Measurements from ENCODE around the gene NECAB3.
"Not testable (repeated sequence)": the region's sequence is repeated elsewhere in the genome, so short reads cannot be mapped to it uniquely, and the experiment has no call there.

Gene NECAB3, protein sequence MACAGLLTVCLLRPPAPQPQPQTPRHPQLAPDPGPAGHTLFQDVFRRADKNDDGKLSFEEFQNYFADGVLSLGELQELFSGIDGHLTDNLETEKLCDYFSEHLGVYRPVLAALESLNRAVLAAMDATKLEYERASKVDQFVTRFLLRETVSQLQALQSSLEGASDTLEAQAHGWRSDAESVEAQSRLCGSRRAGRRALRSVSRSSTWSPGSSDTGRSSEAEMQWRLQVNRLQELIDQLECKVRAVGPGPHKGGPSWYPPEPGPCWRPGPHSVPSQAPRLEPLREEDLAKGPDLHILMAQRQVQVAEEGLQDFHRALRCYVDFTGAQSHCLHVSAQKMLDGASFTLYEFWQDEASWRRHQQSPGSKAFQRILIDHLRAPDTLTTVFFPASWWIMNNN

DNA sequence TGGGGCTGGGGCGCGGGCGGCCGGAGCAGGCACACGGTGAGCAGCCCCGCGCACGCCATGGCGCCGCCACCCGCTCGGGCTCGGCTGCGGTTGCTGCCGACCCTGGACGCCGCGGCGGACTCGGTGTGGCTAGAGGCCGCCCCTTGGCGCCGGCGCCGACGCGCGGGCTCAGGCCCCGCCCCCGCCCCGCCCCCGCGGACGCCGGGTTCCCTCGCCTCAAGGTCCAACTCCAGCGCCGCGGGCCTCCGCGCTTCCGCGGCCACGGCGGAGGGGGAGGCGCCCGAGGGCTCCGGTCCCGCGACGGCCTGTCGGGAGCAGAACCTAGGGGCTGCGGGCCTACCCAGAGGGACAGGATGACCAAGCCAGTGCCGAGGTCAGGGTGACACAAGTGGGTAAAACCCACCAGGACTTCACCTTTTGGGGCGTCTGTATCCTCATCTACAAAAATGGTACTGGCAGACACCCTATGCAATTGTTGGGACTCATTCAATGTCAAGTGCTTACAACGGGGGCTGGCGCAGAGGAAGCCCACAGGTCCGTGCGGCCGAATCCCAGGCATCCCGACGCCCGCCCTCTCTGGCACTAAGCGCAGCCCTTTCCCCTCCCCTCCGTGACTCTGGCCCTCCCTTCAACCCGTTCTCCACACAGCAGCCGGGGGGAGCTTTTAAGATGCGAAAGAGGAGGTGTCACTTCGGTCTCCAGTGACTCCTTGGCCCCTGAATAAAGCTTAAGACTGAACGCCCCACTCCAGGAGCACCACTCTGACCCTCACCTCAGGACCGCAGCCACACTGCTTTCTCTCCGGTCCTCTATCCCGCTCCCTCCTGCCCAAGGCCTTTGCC is at the start of gene NECAB3:
NECAB3 (minus strand) TSS at position 135 of the 842 bp plus-strand sequence; CDS start at position 59, 76 bp downstream.
- peak; percentile 4 for DNase-seq

DNA sequence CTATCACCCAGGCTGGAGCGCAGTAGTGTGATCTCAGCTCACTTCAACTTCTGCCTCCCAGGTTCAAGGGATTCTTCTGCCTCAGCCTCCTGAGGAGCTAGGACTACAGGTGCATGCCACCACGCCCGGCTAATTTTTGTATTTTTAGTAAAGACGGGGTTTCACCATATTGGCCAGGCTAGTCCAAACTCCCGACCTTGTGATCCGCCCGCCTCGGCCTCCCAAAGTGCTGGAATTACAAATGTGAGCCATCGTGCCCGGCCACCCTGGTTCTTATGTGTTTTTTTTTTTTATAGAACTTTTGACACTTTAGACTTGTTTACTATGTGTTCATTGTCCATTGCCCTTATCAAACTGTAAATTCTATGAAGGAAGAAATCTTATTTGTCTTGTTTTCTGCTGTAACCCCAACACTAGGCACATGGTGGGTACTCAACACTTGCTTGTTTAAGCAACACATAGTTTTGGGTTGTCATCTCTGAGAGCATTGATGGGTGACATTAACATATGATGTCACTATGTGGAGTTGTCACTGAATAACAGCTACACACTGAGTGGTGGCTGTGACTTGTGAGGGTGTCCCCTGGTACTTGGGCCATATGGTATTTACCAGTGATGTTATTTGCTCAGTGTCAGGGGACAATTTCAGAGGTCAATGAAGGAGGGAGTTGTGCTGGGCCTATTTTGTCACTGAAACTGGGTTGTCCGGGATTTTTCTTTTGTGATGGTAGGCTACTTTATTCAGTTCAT is 47.3 kb upstream of the NECAB3 start:
- no peak for DNase-seq

DNA sequence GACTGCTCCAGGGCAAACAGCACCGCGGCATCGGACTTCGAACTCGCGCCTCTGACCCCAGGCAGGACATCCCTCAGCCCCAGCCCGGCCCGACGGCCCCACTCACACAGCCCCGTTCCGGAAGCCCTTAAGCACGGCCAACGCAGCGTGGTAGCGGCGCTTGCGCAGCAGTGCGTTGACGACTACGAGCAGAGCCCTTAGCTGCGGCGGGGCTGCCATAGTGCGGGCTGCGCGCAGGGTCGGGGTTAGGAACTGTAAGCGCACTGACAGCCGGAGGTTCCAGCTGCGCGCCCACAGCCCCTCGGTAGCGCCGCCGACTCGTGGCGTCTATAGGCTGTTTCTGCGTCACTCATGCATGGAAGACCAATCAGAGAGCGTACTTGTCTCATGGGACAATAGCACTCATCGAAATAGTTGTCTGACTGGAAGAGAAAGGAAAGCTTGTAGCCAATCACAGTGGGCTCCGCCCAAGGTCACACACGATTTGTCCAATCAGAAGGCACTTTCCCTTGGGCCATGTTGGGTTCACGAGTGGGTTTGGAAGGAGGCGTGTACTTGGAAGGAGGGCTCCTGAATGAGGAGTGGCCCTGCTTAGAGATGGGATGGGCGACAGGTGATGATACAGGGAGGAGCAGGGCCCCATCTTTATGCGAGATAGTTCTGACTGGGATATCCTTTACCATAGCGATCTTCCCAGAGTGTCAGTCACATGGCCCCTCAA is 45.9 kb upstream of the NECAB3 start, which contains the start of gene PXMP4:
PXMP4 (minus strand) TSS at position 322 of the 721 bp plus-strand sequence; CDS start at position 219, 103 bp downstream.
- DNase-seq, result peak; percentile 97

DNA sequence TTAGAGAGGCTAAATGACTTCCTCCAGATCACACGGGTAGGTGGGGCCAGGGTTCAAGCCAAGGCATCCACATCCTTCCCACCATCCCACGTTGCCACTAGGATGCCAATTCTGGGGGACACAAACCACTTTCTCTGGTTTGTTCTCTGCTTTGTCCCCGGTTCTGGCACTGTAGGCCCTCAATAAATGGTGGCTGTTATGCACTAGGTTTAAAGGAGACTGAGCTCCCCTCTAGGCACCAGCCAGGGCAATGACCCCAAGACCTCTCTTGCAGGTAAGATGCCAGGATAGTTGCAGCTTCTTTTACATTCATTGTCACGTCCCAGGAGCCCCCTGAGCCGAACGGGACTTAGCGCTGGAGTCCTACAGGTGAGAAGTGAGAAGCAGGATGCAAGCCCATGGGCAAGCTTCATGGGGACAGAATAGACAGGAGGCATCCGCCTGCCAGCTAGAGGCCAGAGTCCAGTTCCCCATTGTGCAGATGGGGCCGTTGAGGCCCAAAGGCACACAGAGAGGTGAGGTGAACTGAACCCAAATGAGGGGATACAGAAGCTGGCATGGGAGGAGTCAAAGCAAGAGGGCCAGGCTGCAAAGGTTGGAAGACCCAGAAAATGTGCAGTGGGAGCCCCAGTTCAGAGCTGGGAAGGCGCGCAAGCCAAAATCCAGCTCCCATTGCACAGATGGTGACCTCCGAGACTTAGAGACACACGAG is 45.2 kb upstream of the NECAB3 start:
- DNase-seq, result no peak

DNA sequence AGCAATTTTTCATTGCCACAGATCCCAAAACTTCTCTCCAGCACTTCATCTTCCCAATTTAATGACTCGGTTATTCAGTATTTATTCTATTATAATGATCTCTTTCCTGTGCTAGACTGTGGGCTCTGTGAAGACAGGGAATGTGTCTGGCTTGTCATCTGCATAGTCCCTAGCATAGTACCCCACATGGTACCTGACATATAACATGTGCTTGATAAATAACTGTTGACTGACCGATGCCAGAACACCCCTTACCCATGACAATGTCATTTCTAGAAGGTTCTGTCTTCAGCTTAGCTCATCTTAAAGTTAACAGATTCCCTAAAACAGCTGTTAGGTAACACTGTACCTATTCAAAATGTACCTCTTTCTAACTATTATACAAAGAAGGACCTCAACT is 42.3 kb upstream of the NECAB3 start:
- no peak for DNase-seq

DNA sequence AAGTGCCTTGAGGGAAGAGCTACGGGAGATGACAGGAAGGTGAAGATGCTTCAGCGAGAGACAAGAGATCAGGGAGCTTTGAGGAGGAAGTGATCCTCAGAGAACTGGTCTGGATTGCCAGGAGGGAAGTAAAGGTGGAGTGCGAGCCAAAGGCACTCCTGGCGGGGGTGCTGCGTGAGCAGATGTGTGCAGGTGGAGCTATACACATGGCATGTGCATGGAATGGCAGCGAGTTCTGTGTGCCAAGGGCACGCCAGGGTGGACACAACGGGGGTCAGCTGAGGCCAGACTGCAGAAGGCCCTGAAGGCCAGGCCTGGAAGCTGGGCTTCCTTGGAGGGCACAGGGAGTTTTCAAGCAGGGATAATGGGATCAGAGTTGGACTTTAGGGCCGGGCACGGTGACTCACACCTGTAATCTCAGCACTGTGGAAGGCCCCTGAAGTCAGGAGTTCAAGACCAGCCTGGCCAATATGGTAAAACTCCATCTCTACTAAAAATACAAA is 39.7 kb upstream of the NECAB3 start:
- no peak for DNase-seq

DNA sequence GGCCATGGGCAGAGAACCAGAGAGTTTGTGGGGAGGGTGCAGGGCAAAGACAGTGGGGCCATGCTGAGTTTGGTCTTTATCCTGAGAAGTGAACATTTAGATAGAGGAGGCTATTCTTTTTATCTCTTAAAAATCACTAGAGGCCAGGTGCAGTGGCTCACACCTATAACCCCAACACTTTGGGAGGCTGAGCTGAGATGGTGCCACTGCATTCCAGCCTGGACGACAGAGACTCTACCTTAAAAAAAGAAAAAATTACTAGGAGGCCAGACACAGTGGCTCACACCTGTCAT is 37.2 kb upstream of the NECAB3 start:
- no peak for DNase-seq

DNA sequence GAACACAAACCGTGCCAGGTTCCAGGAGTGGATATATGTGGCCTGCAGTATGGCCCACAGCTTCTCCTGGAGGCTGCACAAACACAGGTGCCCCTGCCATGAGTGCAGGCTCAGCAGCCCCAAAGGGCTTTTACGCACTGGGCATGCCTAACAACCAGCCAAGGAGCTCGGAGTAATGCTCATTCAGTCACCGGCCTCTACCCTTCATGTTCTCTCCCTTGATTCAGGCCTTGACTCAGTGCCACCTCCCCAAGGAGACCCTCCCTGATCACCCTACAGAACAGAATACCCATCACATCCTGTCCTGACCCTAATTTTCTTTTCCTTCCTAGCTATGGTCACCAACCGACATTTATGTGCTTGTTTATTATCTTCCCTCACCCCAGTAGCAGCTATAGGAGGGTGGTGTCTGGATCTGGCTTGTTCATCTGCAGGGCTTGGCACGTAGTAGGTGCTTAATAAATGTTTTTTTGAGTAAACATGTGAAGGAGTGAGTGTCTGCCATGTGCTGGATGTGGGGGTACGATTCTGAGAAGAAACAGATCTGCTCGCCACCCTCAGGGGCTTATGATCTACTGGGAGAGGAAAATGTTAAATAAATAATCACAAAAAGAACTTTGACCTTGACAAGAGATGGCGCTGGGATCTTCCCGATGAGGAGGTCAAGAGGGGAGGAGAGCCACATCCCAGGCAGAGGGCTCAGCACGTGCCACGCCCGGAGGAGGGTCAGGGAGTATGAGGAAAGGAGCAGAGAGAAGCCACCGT is 36.6 kb upstream of the NECAB3 start:
- DNase-seq, result no peak

DNA sequence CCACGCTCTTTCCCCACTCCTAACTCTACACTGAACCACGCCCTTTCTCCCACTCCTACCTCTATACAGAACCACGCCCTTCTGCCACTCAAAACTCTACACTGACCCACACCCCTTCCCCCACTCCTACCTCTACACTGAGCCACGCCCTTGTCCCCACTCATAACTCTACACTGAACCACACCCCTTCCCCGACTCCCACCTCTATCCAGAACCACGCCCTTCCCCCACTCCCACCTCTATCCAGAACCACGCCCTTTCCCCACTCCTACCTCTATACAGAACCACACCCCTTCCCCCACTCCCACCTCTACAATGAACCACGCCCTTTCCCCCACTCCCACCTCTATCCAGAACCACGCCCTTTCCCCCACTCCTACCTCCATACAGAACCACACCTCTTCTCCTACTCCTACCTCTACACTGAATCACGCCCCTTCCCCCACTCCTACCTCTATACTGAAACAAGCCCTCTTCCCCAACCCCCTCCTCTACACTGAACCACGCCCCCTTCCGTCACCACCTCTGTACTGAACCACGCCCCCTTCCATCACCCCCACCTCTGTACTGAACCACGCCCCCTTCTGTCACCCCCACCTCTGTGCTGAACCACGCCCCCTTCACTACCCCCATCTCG is 35.8 kb upstream of the NECAB3 start:
- DNase-seq, result no peak

DNA sequence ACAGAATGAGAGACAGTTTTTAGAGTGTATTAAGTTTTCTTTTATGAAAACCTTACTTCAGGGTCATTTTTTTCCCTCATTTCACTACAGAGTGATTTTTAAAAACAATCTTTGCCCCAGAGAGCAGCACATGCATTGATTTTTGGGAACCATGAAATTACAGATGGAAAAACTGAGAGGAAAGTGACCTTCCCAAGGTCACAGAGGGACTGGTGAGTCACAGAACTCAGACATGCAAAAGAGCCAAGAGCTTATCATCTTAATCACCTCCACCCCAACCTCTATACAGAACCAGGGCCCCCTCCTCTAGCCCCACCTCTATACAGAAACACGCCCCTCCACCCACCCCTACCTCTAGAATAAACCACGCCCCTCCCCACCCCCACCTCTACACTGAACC is 35.2 kb upstream of the NECAB3 start:
- no peak for DNase-seq

DNA sequence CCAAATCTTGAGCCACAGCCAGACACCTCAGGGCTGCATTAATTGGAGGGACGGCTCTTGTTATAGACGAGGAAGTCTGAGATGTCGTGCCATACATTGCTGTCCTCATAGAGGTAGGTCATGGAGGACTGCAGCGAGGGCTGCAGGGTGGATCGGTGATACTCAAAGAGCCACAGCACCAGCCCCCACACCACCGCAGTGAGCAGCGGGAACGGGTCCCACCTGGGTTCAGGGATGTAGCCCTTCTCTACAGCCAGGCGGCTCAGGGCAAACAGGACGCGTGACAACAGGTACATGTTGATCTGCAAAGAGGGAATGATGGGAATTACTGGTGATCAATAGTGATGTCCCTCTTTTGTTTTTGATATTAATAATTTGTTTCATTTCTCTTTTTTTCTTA is 33.4 kb upstream of the NECAB3 start:
- DNase-seq, result no peak

DNA sequence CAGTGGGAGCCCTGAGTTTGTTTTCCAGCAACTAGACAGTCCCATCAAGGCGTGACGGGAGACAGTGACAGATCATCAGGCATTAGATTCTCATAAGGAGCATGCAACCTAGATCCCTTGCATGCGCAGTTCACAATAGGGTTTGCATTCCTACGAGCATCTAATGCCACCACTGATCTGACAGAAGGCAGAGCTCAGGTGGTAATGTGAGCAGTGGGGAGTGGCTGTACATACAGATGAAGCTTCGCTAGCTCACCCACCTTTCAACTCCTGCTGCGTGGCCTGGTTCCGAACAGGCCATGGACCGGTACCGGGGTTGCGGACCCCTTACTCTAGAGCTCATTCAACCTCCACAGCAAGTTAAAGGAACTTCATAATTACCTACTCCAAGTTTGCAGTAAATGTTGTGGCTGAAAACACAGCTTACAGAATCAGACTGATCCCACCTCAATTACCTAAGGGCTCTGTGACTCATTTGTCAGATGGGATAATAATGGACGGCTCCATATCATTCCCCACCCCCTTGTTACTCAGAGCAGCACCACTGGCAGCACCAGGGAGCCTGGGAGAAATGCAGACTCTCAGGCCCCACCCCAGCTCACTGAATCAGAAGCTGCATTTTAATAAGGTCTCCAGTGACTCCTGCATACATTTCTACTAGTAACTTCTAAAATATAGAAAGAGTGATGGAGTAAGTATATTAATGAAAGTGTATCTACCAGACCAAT is 30.1 kb upstream of the NECAB3 start:
- no peak for DNase-seq

DNA sequence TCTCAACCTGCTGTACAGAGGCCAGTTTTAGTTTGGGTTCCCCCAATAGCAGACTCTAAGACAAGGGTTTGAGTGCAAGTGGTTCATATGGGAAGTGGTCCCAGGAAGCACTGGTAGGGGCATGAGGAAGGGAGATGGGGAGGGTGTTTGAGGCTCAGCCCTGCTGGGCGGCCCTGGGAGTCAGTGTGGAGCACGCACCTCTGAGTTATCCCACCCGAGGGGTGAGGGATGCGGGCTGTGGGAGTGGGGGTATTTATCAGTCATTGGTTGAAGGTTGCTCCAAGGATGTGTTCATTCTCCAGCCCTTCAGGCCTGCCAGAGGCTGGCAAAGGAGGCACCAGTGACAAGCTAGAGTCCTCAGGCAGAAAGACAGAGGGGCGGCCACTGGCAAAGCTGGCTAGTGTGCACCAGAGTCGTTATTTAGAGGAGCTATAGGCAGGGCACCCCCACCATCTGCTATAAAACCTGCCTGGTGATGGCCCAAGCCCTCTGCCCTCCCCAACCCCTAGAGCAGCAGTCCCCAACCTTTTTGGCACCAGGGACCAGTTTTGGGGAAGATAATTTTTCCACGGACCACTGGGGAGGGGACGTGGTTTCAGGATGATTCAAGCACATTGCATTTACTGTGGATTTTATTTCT is 29.4 kb upstream of the NECAB3 start:
- no peak for DNase-seq

DNA sequence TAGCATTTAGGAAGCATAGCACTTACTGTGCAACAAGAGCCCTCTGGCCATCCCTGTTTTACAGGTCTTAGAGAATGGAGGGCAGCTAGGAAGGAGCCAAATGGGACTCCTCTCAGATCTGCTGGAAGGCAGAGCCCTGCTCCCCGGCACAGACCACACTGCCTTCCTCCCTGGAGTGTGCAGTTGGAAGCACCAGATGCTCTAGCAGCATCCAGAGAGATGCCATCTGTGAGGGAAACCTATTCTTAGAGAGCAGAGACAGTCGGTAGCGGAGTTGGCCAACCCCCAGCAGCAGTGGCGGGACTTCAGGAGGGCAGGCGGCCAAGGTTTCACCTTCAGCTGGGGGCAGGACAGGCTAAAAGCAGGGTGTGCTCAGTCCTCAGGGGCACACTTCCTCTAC is 28.6 kb upstream of the NECAB3 start:
- no peak for DNase-seq

DNA sequence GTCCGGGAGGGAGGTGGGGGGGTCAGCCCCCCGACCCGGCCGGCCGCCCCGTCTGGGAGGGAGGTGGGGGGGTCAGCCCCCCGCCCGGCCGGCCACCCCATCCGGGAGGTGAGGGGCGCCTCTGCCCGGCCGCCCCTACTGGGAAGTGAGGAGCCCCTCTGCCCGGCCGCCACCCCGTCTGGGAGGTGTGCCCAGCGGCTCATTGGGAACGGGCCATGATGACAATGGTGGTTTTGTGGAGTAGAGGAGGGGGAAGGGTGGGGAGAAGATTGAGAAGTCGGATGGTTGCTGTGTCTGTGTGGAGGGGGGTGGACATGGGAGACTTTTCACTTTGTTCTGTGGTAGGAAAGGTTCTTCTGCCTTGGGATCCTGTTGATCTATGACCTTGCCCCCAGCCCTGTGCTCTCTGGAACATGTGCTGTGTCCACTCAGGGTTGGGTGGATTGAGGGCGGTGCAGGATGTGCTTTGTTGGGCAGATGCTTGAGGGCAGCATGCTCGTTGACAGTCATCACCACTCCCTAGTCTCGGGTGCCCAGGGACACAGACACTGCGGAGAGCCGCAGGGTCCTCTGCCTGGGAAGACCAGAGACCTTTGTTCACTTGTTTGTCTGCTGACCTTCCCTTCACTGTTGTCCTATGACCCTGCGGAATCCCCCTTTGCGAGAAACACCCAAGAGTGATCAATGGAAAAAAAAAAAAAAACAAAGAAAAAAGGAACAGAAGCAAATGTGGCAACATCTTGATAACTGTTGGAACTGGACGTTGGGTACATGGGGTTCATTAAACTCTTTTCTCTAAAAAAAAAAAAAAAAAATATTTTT is 27.6 kb upstream of the NECAB3 start:
- DNase-seq, result no peak

DNA sequence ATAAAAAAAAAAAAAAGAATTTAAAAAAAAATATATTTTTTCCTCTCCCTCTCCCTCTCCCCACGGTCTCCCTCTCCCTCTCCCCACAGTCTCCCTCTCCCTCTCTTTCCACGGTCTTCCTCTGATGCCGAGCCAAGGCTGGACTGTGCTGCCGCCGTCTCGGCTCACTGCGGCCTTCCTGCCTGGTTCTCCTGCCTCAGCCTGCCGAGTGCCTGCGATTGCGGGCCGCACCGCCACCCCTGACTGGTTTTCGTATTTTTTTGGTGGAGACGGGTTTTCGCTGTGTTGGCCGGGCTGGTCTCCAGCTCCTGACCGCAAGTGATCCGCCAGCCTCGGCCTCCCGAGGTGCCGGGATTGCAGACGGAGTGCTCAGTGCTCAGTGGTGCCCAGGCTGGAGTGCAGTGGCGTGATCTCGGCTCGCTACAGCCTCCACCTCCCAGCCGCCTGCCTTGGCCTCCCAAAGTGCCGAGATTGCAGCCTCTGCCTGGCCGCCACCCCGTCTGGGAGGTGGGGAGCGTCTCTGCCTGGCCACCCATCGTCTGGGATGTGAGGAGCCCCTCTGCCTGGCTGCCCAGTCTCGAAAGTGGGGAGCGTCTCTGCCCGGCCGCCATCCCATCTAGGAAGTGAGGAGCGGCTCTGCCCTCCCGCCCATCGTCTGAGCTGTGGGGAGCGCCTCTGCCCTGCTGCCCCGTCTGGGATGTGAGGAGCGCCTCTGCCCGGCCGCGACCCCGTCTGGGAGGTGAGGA is 26.6 kb upstream of the NECAB3 start:
- DNase-seq, result not testable (repeated sequence)

DNA sequence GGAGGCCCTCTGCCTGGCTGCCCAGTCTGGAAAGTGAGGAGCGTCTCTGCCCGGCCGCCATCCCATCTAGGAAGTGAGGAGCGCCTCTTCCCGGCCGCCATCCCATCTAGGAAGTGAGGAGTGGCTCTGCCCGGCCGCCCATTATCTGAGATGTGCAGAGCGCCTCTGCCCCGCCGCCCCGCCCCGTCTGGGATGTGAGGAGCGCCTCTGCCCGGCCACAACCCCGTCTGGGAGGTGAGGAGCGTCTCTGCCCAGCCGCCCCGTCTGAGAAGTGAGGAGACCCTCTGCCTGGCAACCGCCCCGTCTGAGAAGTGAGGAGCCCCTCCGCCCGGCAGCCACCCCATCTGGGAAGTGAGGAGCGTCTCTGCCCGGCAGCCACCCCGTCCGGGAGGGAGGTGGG is 24.7 kb upstream of the NECAB3 start:
- DNase-seq, result not testable (repeated sequence)

DNA sequence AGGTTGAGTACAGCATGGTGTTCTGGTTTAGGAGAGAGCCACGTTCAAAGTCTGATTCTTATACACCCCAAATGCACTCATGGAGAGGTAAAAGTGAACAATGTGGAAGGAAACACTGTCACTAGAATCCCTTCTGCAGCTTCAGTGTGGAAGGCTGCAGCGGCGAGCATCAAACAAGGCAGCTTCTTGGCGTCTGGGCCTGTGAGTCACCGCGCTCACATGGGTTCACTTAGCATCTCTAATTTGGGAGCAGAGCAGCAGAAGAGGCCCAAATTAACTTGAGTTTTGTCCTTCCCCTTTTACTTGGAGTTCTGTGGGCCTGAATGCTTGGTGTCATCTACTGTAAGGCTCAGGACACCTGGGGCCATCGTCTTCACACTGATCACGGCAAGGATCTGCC is 22.9 kb upstream of the NECAB3 start:
- DNase-seq, result no peak
